Amniotic stem cell (primary cell): Measurements from ENCODE around the gene TMOD3.

ENCODE experiments used
- DNase-seq: peaks from one replicate; lab custom pipeline; 2025; lab: John Stamatoyannopoulos, UW

The TMOD3 gene

GRCh38 chr15:51908316-51908715, 78.9 kb downstream of the TMOD3 start:
- DNase-seq = no peak

- DNase-seq = no peak
Observed at GRCh38 chr15:51909584-51909983, 80.1 kb downstream of the TMOD3 start.

GRCh38 chr15:51912528-51912927, 83.1 kb downstream of the TMOD3 start:
- DNase-seq = no peak

- no peak for DNase-seq
Observed at GRCh38 chr15:51917493-51917892, 88.0 kb downstream of the TMOD3 start.

- DNase-seq = no peak
Observed at GRCh38 chr15:51924156-51925068, 95.0 kb downstream of the TMOD3 start.

DNA sequence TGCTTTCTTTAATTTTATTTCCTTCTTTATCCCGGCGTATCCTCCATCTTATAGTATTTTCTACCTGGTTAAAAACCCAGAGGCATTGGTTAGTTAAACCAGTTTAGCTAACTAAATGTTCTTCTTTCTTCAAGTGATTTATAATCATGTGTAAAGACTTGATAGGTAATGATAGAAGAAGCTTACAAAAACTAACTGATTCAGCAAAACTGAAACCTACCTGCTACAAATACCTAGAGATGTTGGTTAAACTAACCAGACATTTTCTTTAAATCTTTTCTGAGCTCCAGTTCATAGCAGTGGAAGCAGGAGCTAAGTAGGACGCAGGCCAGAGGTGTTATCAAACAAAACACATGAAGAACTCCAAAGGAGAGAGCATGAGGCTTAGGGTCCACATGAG, 97.4 kb downstream of the TMOD3 start:
- no peak for DNase-seq

DNA sequence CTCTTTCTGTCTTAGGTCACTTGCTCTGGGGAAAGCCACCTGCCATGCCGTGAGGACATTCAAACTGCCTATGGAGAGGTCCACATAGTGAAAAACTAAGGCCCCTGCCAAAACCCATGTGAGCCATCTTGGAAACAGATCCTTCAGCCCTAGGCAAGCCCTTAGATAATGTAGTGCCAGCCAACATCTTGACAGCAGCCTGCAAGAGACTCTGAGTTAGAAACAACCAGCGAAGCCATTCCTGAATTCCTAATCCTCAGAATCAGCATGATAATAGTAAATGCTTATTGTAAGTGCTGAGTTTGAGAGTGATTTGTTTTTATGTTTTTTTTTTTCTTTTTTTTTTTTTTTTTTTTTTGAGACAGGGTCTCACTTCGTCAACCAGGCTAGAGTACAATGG, 101.6 kb downstream of the TMOD3 start:
- no peak for DNase-seq

DNA sequence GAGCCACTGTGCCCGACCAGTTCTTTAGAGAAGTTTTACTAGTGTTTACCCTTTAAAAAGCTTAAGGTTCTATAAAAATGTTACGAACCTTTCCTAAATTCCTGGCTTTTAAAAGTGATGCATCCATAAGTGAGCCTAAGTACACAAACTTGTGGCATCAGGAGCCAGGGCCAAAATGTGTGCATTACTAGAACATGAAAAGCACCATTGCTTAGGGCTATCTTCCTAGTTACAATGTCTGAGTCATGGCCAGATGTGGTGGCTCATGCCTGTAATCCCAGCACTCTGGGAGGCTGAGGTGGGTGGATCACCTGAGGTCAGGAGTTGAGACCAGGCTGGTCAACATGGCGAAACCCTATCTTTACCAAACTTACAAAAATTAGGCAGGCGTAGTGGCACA, 102.2 kb downstream of the TMOD3 start:
- no peak for DNase-seq

DNA sequence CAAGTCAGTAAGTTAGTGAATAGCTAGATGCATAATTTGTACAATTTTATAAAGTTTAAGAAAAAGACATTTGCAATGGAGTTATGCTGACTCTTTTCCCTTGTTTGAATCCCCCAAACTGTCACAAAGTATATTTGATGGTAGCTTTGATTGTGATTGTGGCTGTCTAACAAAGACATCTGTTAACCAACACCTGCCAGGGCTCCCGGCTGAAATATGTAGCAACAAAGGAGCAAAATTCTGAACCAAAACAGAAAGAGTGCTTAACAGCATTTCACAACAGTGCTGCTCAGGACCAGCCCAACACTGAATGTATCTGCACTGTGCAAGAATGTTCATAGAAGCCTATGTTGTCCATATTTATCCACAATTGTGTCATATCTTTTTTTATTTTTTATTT, 102.7 kb downstream of the TMOD3 start:
- DNase-seq = no peak

GRCh38 chr15:51935466-51936104, 106.1 kb downstream of the TMOD3 start:
- no peak for DNase-seq

DNA sequence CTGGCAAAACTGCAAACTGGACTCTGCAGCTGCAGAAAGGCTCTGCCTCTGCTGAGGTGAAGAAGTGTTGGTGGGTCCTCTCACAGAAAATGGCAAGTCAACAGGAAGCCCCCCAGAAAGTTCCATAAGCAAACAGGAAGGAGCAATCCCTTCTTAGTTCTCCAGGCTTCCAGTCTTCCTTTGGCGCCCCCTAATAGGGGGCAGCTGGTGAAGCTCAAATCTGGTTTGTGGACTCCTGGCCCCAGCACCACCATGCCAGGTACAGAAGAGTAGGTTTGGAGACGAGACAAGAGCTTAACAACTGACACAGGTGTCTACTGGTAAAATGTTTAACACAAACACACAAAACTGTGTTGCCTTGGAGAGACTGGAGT, 106.6 kb downstream of the TMOD3 start:
- DNase-seq = no peak

- DNase-seq = no peak
Observed at GRCh38 chr15:51938286-51938685, 108.8 kb downstream of the TMOD3 start.

- no peak for DNase-seq
Observed at GRCh38 chr15:51939216-51939615, 109.8 kb downstream of the TMOD3 start.

GRCh38 chr15:51947124-51947523, 117.7 kb downstream of the TMOD3 start:
- DNase-seq = no peak

- DNase-seq = no peak
Observed at GRCh38 chr15:51952805-51953204, 123.4 kb downstream of the TMOD3 start.

DNA sequence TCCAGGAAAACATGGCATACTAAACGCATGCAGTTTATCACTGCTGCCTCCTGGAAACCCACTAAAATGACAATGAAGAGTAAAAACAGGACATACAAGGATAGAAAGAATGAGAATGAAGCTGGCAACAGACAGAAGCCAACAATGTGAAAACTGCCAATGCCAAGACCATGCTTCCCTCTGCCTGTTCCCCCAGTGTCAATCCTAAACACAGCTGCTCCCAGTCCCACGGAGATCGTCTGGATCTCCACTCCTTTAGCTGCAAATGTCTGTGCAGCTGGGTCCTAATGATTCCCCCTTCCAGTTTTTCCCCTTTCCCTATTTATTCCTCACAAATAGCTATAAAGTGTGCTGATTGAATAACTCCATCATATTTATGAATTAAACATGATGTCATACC, 126.1 kb downstream of the TMOD3 start:
- no peak for DNase-seq
